NCI-H510A treated with DMSO at 0.1 percent for 48 hours (cell line): ENCODE measurements around the gene FOXJ3.

Experiments
- DNase-seq: peaks from one replicate; lab custom pipeline; 2025; lab: John Stamatoyannopoulos, UW

The FOXJ3 gene

GRCh38 chr1:42335050-42335808 is at the start of gene FOXJ3:
FOXJ3 (minus strand) TSS chr1:42335235; CDS start chr1:42311093, 24,142 bp downstream.
- DNase-seq, result peak; percentile 88

GRCh38 chr1:42381280-42381673 is 46.2 kb upstream of the FOXJ3 start:
- no peak for DNase-seq

- DNase-seq, result peak; percentile 70
These were observed 45.7 kb upstream of the FOXJ3 start, which contains the start of gene RIMKLA for GRCh38 chr1:42380586-42381279. RIMKLA (plus strand) TSS chr1:42380792; CDS start chr1:42380935, 143 bp downstream.

- DNase-seq, result peak; percentile 67
These were observed 45.0 kb upstream of the FOXJ3 start for GRCh38 chr1:42379794-42380585.

GRCh38 chr1:42372796-42373195 is 37.8 kb upstream of the FOXJ3 start:
- DNase-seq, result no peak

- DNase-seq, result no peak
These were observed 36.0 kb upstream of the FOXJ3 start for GRCh38 chr1:42370876-42371549.

- DNase-seq, result no peak
These were observed 34.4 kb upstream of the FOXJ3 start for GRCh38 chr1:42369471-42369870.

GRCh38 chr1:42368096-42368795 is 33.2 kb upstream of the FOXJ3 start:
- no peak for DNase-seq

GRCh38 chr1:42365118-42365517 is 30.1 kb upstream of the FOXJ3 start:
- DNase-seq, result no peak

- no peak for DNase-seq
These were observed 29.5 kb upstream of the FOXJ3 start for GRCh38 chr1:42364542-42364941.

GRCh38 chr1:42364089-42364488 is 29.1 kb upstream of the FOXJ3 start:
- DNase-seq, result no peak

GRCh38 chr1:42359466-42359865 is 24.4 kb upstream of the FOXJ3 start:
- no peak for DNase-seq

- DNase-seq, result no peak
These were observed 23.8 kb upstream of the FOXJ3 start for GRCh38 chr1:42358791-42359190.

GRCh38 chr1:42350086-42350485 is 15.1 kb upstream of the FOXJ3 start:
- no peak for DNase-seq

GRCh38 chr1:42348498-42348897 is 13.5 kb upstream of the FOXJ3 start:
- DNase-seq, result no peak

- DNase-seq, result no peak
These were observed 8.0 kb upstream of the FOXJ3 start for GRCh38 chr1:42343049-42343448.

GRCh38 chr1:42340901-42341300 is 5.9 kb upstream of the FOXJ3 start:
- peak; percentile 89 for DNase-seq

- peak; percentile 99 for DNase-seq
These were observed 5.1 kb upstream of the FOXJ3 start for GRCh38 chr1:42340093-42340492.

GRCh38 chr1:42336978-42337377 is 1.9 kb upstream of the FOXJ3 start:
- no peak for DNase-seq

GRCh38 chr1:42335809-42336518 is 929 bp upstream of the FOXJ3 start:
- peak; percentile 87 for DNase-seq
